ENCODE results near the gene SRGAP1. TPM values are rescaled to one million over a fixed set of nuclear protein-coding genes. Genes with fewer than 3 reads are reported as not detected.

SRGAP1 gene
- total RNA-seq, 1 donor from 2014 or later, result 3.0 TPM

DNA sequence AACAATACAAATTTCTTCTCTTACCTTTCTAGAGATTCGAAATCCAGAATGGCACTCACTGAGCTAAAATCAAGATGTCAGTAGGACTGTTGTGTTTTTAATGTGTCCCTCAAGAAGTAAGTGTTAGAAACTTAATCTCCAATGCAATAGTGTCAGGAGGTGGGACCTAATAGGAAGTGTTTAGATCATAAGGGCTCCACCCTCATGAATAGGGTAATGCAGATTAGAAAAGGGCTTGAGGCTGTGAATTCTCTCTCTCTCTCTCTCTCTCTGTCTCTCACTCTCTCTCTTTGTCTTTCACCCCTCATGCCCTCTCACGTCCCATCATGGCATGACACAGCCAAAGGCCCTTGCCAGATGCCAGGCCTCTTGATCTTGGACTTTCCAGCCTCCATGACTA lies 15.6 kb upstream of the SRGAP1 start:
- DNase-seq (ENCODE audit: low spot score), result no peak
- no peaks in the 10 kb centered on the region for H3K36me3 Mint-ChIP-seq
- H3K27me3 ChIP-seq, result no peaks in the 10 kb centered on the region
- H3K9me3 Mint-ChIP-seq, result peaks cover 7% of the 10 kb centered on the region
- H3K4me3 Mint-ChIP-seq, result no peak overlapping the region
- no peak overlapping the region for H3K27ac ChIP-seq
- H3K4me2 ChIP-seq, result no peak overlapping the region
- H3K4me1 Mint-ChIP-seq, result no peaks in the 10 kb centered on the region
- H3K27ac Mint-ChIP-seq, result no peak overlapping the region
- H3K9me3 ChIP-seq (ENCODE audit: low read depth), result no peaks in the 10 kb centered on the region
- H3K36me3 ChIP-seq, result no peaks in the 10 kb centered on the region
- TF ChIP-seq EZH2 (IDR thresholded peaks at IDR 0.05) (no peak), EZH2phosphoT487 (IDR thresholded peaks at IDR 0.05) (no peak), CTCF (IDR thresholded peaks at IDR 0.05) (no peak)
- no peaks in the 10 kb centered on the region for H3K79me2 ChIP-seq (ENCODE audit: low read depth)
- H3K4me1 ChIP-seq, result no peaks in the 10 kb centered on the region
- no peaks in the 10 kb centered on the region for H4K20me1 ChIP-seq (ENCODE audit: low read depth)
- H3F3A ChIP-seq (ENCODE audit: low read depth), result no peaks in the 10 kb centered on the region
- no peak overlapping the region for H3K4me3 ChIP-seq
- H2AFZ ChIP-seq (replicated peaks), result no peak overlapping the region
- H3K9ac ChIP-seq, result no peak overlapping the region
- peaks cover 3% of the 10 kb centered on the region for H3K27me3 Mint-ChIP-seq (ENCODE audit: insufficient read depth, low read depth)

GRCh38 chr12:63836046-63836445 lies 8.5 kb upstream of the SRGAP1 start:
- no peaks in the 10 kb centered on the region for H3K4me1 Mint-ChIP-seq
- H3K4me1 ChIP-seq, result no peaks in the 10 kb centered on the region
- TF ChIP-seq CTCF (IDR thresholded peaks at IDR 0.05) (no peak), EZH2 (IDR thresholded peaks at IDR 0.05) (no peak), EZH2phosphoT487 (IDR thresholded peaks at IDR 0.05) (no peak)
- no peak overlapping the region for H3K4me2 ChIP-seq
- H3K79me2 ChIP-seq (ENCODE audit: low read depth), result no peaks in the 10 kb centered on the region
- H3K9me3 Mint-ChIP-seq, result no peaks in the 10 kb centered on the region
- H3K9ac ChIP-seq, result no peak overlapping the region
- no peak overlapping the region for H3K27ac Mint-ChIP-seq
- no peaks in the 10 kb centered on the region for H3K36me3 Mint-ChIP-seq
- no peak overlapping the region for H2AFZ ChIP-seq (replicated peaks)
- H3K9me3 ChIP-seq (ENCODE audit: low read depth), result no peaks in the 10 kb centered on the region
- no peak overlapping the region for H3K4me3 Mint-ChIP-seq
- H3K27ac ChIP-seq, result no peak overlapping the region
- H3K27me3 Mint-ChIP-seq (ENCODE audit: insufficient read depth, low read depth), result peaks cover 2% of the 10 kb centered on the region
- no peaks in the 10 kb centered on the region for H3K36me3 ChIP-seq
- no peaks in the 10 kb centered on the region for H4K20me1 ChIP-seq (ENCODE audit: low read depth)
- no peaks in the 10 kb centered on the region for H3K27me3 ChIP-seq
- no peaks in the 10 kb centered on the region for H3F3A ChIP-seq (ENCODE audit: low read depth)
- H3K4me3 ChIP-seq, result no peak overlapping the region
- no peak for DNase-seq (ENCODE audit: low spot score)

GRCh38 chr12:63836936-63837335 lies 7.6 kb upstream of the SRGAP1 start:
- Mint-ChIP-seq H3K27me3 (ENCODE audit: insufficient read depth, low read depth) (peaks cover 3% of the 10 kb centered on the region), H3K4me1 (peaks cover 2% of the 10 kb centered on the region), H3K27ac (no peak overlapping the region), H3K36me3 (no peaks in the 10 kb centered on the region), H3K9me3 (no peaks in the 10 kb centered on the region), H3K4me3 (no peak overlapping the region)
- DNase-seq (ENCODE audit: low spot score), result no peak
- Histone ChIP-seq H3K36me3 (no peaks in the 10 kb centered on the region), H3F3A (ENCODE audit: low read depth) (no peaks in the 10 kb centered on the region), H2AFZ (replicated peaks) (no peak overlapping the region), H4K20me1 (ENCODE audit: low read depth) (no peaks in the 10 kb centered on the region), H3K9me3 (ENCODE audit: low read depth) (no peaks in the 10 kb centered on the region), H3K27ac (no peak overlapping the region), H3K4me2 (no peak overlapping the region), H3K4me1 (no peaks in the 10 kb centered on the region), H3K79me2 (ENCODE audit: low read depth) (no peaks in the 10 kb centered on the region), H3K27me3 (no peaks in the 10 kb centered on the region), H3K9ac (no peak overlapping the region), H3K4me3 (no peak overlapping the region)
- no peak for TF ChIP-seq EZH2 (IDR thresholded peaks at IDR 0.05)
- TF ChIP-seq EZH2phosphoT487 (IDR thresholded peaks at IDR 0.05), result no peak
- TF ChIP-seq CTCF (IDR thresholded peaks at IDR 0.05), result no peak
